ENCODE measurements around the gene FAT2.
"Not testable (repeated sequence)": the region's sequence is repeated elsewhere in the genome, so short reads cannot be mapped to it uniquely, and the experiment has no call there.

Gene FAT2

DNA sequence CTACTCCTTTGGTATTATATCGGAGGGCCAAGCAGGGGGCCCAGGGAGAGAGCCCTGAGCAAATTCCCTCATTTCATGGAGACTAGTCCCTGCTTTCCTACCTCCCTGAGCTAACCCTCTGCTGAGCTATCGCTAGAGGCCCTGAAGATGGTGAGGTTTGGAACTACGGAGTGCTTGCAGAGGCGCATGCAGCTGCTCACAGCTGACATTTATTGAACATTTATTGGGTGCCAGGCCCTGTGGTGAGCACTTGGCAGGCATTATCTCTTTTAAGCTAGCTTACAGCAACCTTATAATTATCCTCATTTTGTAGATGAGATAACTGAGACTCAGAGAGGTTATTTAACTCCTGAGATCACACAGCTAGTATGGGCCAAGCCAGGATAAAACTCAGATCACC lies 9.8 kb downstream of the FAT2 start:
- no peak overlapping the region for H3K27ac ChIP-seq
- H3K4me1 ChIP-seq, result no peaks in the 10 kb centered on the region
- TF ChIP-seq, protein P1, sequence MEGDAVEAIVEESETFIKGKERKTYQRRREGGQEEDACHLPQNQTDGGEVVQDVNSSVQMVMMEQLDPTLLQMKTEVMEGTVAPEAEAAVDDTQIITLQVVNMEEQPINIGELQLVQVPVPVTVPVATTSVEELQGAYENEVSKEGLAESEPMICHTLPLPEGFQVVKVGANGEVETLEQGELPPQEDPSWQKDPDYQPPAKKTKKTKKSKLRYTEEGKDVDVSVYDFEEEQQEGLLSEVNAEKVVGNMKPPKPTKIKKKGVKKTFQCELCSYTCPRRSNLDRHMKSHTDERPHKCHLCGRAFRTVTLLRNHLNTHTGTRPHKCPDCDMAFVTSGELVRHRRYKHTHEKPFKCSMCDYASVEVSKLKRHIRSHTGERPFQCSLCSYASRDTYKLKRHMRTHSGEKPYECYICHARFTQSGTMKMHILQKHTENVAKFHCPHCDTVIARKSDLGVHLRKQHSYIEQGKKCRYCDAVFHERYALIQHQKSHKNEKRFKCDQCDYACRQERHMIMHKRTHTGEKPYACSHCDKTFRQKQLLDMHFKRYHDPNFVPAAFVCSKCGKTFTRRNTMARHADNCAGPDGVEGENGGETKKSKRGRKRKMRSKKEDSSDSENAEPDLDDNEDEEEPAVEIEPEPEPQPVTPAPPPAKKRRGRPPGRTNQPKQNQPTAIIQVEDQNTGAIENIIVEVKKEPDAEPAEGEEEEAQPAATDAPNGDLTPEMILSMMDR (IDR thresholded peaks at IDR 0.05), result no peak
- no peaks in the 10 kb centered on the region for H3K27me3 ChIP-seq
- intact Hi-C loops (cut with DNase I; ENCODE audit: low total_unique reads), result no loop called here
- H3K36me3 ChIP-seq, result no peaks in the 10 kb centered on the region
- H3K9me3 ChIP-seq, result no peaks in the 10 kb centered on the region
- DNase-seq, result no peak
- no peak overlapping the region for H3K4me3 ChIP-seq

DNA sequence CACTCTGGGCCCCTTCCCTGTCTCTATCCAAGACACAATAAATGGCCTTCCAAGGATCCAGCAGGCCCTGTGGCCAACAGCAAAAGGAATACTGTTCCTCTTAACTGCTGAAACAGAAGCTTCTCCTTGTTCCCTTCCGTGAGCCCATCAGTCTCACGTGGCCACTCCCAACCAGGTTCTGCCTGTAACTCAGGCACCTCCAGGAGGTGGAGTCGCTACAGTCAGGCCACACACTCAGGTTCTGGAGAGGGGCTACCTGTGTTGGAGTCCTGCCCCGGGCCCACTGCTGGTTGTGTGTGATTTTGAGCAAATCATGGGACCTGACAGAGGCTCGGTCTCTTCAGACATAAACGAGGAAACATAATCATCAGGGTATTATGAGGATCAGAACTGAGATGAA lies 10.3 kb downstream of the FAT2 start:
- Histone ChIP-seq H3K4me3 (no peak overlapping the region), H3K27ac (no peak overlapping the region), H3K9me3 (no peaks in the 10 kb centered on the region), H3K4me1 (no peaks in the 10 kb centered on the region), H3K27me3 (no peaks in the 10 kb centered on the region), H3K36me3 (no peaks in the 10 kb centered on the region)
- no peak for DNase-seq
- intact Hi-C loops (cut with DNase I; ENCODE audit: low total_unique reads), result no loop called here
- TF ChIP-seq, protein P1 (IDR thresholded peaks at IDR 0.05), result no peak

DNA sequence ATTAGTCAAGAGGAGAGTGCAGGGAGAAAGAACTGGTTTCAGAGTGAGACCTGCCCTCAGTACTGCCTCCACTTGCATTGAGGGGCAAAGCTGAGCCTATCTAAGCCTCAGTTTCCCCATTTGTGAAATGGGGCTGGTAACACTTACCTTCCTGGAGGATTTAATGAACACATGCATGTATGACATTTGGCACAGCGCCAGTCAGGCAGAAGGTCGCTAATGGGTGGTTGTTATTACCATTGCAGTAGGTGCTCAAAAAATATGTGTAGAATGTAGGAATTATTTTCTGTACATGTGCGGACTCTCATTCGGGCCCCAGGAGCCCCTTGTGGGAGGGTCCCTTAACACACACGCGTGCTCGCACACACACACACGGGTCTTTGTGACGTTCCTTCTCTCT lies 10.9 kb downstream of the FAT2 start:
- no peaks in the 10 kb centered on the region for H3K27me3 ChIP-seq
- no peak overlapping the region for H3K4me3 ChIP-seq
- H3K27ac ChIP-seq, result no peak overlapping the region
- no peaks in the 10 kb centered on the region for H3K9me3 ChIP-seq
- intact Hi-C loops (cut with DNase I; ENCODE audit: low total_unique reads), result no loop called here
- no peaks in the 10 kb centered on the region for H3K4me1 ChIP-seq
- TF ChIP-seq, protein P1 (IDR thresholded peaks at IDR 0.05), result no peak
- no peaks in the 10 kb centered on the region for H3K36me3 ChIP-seq
- DNase-seq, result no peak

GRCh38 chr5:151579146-151579545 lies 12.0 kb downstream of the FAT2 start:
- H3K27ac ChIP-seq; DNase-seq; intact Hi-C loops (cut with DNase I; ENCODE audit: low total_unique reads); H3K27me3 ChIP-seq; H3K4me1 ChIP-seq; H3K4me3 ChIP-seq; H3K9me3 ChIP-seq; H3K36me3 ChIP-seq: not testable (repeated sequence)

GRCh38 chr5:151578326-151579025 lies 12.7 kb downstream of the FAT2 start:
- DNase-seq, result no peak
- no peak overlapping the region for H3K4me3 ChIP-seq
- no peaks in the 10 kb centered on the region for H3K36me3 ChIP-seq
- no peaks in the 10 kb centered on the region for H3K9me3 ChIP-seq
- no peak overlapping the region for H3K27ac ChIP-seq
- no peaks in the 10 kb centered on the region for H3K27me3 ChIP-seq
- intact Hi-C loops (cut with DNase I; ENCODE audit: low total_unique reads), result no loop called here
- TF ChIP-seq, protein P1 (IDR thresholded peaks at IDR 0.05), result no peak
- H3K4me1 ChIP-seq, result no peaks in the 10 kb centered on the region

- Histone ChIP-seq H3K4me1 (no peaks in the 10 kb centered on the region), H3K9me3 (no peaks in the 10 kb centered on the region), H3K27me3 (no peaks in the 10 kb centered on the region), H3K4me3 (no peak overlapping the region), H3K27ac (no peak overlapping the region), H3K36me3 (no peaks in the 10 kb centered on the region)
- TF ChIP-seq, protein P1 (IDR thresholded peaks at IDR 0.05), result no peak
- intact Hi-C loops (cut with DNase I; ENCODE audit: low total_unique reads), result no loop called here
- no peak for DNase-seq
Observed at GRCh38 chr5:151577566-151577965, 13.6 kb downstream of the FAT2 start.
